Measurements from ENCODE around the gene ALKBH1.

DNA sequence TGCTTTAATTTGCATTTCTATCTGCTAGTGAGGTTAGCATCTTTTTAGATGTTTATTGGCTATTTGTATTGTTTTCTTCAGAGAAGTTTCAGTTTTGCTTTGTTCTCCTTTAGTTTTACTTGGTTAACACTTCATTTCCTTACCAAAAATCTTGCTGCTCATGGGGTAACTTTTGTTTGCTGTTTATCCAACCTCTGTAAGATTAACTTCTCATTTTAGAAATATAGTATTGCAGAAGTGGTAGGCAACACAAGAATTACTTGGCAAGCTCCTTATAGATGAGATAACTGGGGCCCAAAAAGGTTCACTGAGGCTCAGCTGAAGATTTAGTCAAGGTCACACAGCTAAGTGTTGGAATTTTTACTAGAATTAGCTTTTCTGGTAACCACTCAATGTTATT, 40.5 kb downstream of the ALKBH1 start:
- no peak for TF ChIP-seq POLR2A (IDR thresholded peaks at IDR 0.05)
- TF ChIP-seq, protein P1, sequence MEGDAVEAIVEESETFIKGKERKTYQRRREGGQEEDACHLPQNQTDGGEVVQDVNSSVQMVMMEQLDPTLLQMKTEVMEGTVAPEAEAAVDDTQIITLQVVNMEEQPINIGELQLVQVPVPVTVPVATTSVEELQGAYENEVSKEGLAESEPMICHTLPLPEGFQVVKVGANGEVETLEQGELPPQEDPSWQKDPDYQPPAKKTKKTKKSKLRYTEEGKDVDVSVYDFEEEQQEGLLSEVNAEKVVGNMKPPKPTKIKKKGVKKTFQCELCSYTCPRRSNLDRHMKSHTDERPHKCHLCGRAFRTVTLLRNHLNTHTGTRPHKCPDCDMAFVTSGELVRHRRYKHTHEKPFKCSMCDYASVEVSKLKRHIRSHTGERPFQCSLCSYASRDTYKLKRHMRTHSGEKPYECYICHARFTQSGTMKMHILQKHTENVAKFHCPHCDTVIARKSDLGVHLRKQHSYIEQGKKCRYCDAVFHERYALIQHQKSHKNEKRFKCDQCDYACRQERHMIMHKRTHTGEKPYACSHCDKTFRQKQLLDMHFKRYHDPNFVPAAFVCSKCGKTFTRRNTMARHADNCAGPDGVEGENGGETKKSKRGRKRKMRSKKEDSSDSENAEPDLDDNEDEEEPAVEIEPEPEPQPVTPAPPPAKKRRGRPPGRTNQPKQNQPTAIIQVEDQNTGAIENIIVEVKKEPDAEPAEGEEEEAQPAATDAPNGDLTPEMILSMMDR (IDR thresholded peaks at IDR 0.05), result no peak
- TF ChIP-seq POLR2AphosphoS5 (IDR thresholded peaks at IDR 0.05), result no peak
- no peak for TF ChIP-seq EP300 (IDR thresholded peaks at IDR 0.05; ENCODE audit: low read depth)

Data from transverse colon (tissue), 4 donors.